NCI-H69 (cell line): ENCODE data around the gene SELENOK.

ENCODE experiments used
- DNase-seq: peaks from one replicate; lab custom pipeline; 2025; lab: John Stamatoyannopoulos, UW

The SELENOK gene

DNA sequence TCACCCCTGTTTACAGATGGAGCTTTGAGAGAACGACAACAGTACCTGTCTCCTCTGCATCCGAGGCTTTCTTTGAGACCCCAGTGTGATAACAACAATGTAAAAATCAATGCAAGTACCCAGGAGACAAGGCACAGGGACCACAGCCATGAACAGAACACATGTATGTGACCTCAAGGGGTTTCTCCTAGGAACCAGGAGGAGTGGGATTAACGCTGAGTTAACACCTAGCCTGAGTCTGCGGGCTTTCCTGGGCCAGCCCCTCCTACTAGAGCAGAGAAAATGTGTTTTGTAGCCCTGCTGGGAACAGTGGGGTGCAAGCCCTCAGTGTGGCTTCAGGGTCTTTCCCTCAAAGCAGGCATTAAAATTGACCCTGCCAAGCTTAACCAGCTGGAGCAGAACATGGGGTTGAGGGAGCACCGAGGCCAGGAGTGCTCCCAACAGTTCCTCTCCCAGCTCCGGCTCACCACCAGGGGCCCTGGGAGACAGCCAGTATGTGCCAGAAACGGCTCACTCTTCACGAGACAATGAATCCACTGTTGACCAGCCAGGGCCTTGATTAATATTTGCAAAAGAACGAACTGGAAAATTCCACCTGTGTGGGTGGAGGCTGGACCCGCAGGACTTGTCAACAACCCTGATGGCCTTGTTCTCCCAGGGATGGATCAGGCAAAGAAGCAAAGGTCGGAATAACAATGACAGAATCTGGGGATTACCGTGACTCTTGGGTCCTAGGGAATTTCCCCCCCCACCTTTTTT lies 49.0 kb downstream of the SELENOK start:
- peak; percentile 74 for DNase-seq

GRCh38 chr3:53841296-53841695 lies 50.4 kb downstream of the SELENOK start:
- DNase-seq, result no peak

GRCh38 chr3:53837331-53837730 lies 54.3 kb downstream of the SELENOK start:
- DNase-seq, result no peak

GRCh38 chr3:53836084-53836872 lies 55.4 kb downstream of the SELENOK start:
- no peak for DNase-seq

DNA sequence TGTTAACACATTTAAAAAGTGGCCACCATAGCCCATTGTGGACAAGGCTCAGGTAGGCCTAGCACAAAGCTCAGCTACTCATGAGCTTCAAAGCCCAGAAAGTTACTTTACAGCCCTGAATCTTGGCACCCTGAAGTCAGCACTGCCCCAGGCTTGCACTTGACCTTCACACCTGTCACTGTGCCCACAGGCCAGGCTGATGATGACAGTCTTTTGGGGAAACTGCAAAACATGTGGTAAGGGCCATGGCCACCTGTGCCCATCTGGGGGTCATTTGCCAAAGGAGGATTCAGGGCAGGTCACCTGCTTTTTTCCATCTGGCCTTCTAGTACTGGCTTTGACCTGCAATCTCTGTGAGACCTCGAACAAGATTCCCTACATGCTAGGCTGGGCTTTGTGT lies 56.4 kb downstream of the SELENOK start:
- no peak for DNase-seq

DNA sequence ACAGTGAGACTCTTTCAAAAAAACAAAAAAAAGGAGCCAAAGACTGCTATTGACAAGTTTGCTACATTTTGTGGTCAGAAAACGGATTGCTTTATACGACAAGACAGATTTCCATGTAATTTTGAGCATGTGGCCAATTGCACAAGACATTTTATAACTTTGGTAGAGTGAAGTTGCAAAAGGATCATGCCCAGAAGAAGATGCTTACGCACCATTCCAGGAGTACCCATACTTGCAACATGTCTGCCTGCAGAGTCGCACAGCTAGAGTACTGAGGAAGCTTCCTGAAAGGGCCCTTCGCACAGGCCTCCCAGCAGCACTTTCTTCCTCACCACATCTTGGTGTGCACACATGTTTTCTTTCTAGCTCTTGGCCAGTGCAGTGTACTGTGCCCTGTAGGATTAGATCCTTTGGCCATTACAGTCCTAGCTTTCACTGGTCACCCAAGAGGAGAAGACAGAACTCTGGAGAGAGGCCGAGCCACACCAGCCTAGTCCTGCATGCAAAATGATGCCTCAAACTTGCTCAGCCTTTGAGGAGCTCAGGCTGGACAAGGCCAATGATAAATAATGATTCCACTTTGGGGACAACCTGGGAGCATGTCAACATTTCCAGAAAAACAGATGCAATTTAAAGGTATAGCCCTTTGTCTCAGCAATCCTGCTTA lies 57.1 kb downstream of the SELENOK start:
- no peak for DNase-seq
